Mucosa of rectum (tissue), 2 donors: Measurements from ENCODE around the gene OPA1.

ENCODE experiments used
- H3K27ac ChIP-seq, 2 donors: one replicate each; pipeline ENCODE4 v1.7.0; 2013; ENCODE audit warnings: inconsistent platforms in 2 of 2, low read depth in 2 of 2, low read length in 2 of 2
- H3K27me3 ChIP-seq, 2 donors: one replicate each; pipeline ENCODE4 v1.7.0; 2013; ENCODE audit warnings: low read length in 2 of 2; ENCODE audit not compliant: control insufficient read depth in 2 of 2, insufficient read depth in 2 of 2
- H3K36me3 ChIP-seq, 2 donors: one replicate each; pipeline ENCODE4 v1.7.0; 2013; ENCODE audit warnings: low read length in 2 of 2; ENCODE audit not compliant: control insufficient read depth in 2 of 2, insufficient read depth in 2 of 2
- H3K4me1 ChIP-seq, 2 donors: one replicate each; pipeline ENCODE4 v1.7.0; 2013; ENCODE audit warnings: low read length in 2 of 2, mild to moderate bottlenecking in 1 of 2; ENCODE audit not compliant: control insufficient read depth in 2 of 2, insufficient read depth in 2 of 2
- H3K4me3 ChIP-seq, 2 donors: one replicate each; pipeline ENCODE4 v1.7.0; 2013; ENCODE audit warnings: low read length in 2 of 2
- H3K9ac ChIP-seq, 2 donors: one replicate each; pipeline ENCODE4 v1.7.0; 2013; ENCODE audit warnings: low read length in 2 of 2, low read depth in 1 of 2, mild to moderate bottlenecking in 1 of 2
- H3K9me3 ChIP-seq, 2 donors: one replicate each; pipeline ENCODE4 v1.7.0; 2013; ENCODE audit warnings: low read length in 2 of 2; ENCODE audit not compliant: control insufficient read depth in 2 of 2
- donor health status: healthy.
- donor health status: Normal muscosa, but diverticular disease.

Gene OPA1

GRCh38 chr3:193640728-193641439 lies 47.9 kb downstream of the OPA1 start:
- no peak overlapping the region for H3K27ac ChIP-seq
- no peak overlapping the region for H3K4me3 ChIP-seq
- H3K9me3 ChIP-seq: no peaks in the 10 kb centered on the region
- H3K36me3 ChIP-seq: peaks cover 48 to 62% of the 10 kb centered on the region in 2 donors
- no peaks in the 10 kb centered on the region for H3K27me3 ChIP-seq
- no peaks in the 10 kb centered on the region for H3K4me1 ChIP-seq
- no peak overlapping the region for H3K9ac ChIP-seq

GRCh38 chr3:193641440-193641775 lies 48.4 kb downstream of the OPA1 start:
- Histone ChIP-seq H3K27me3 (no peaks in the 10 kb centered on the region), H3K9me3 (no peaks in the 10 kb centered on the region), H3K4me3 (no peak overlapping the region), H3K36me3 (peaks cover 46 to 57% of the 10 kb centered on the region in 2 donors), H3K4me1 (no peaks in the 10 kb centered on the region), H3K9ac (no peak overlapping the region), H3K27ac (no peak overlapping the region)

GRCh38 chr3:193645806-193646205 lies 52.8 kb downstream of the OPA1 start:
- H3K27me3 ChIP-seq: no peaks in the 10 kb centered on the region
- H3K27ac ChIP-seq: no peak overlapping the region
- H3K9me3 ChIP-seq: no peaks in the 10 kb centered on the region
- H3K4me1 ChIP-seq: no peaks in the 10 kb centered on the region
- H3K4me3 ChIP-seq: no peak overlapping the region
- peaks cover 55 to 65% of the 10 kb centered on the region in 2 donors for H3K36me3 ChIP-seq
- no peak overlapping the region for H3K9ac ChIP-seq

GRCh38 chr3:193648542-193649076 lies 55.6 kb downstream of the OPA1 start:
- Histone ChIP-seq H3K4me3 (no peak overlapping the region), H3K4me1 (no peaks in the 10 kb centered on the region), H3K27ac (no peak overlapping the region), H3K9me3 (no peaks in the 10 kb centered on the region), H3K27me3 (no peaks in the 10 kb centered on the region), H3K36me3 (peaks cover 51 to 52% of the 10 kb centered on the region in 2 donors), H3K9ac (no peak overlapping the region)

GRCh38 chr3:193650585-193650984 lies 57.6 kb downstream of the OPA1 start:
- no peaks in the 10 kb centered on the region for H3K4me1 ChIP-seq
- no peaks in the 10 kb centered on the region for H3K9me3 ChIP-seq
- H3K27ac ChIP-seq: no peak overlapping the region
- H3K4me3 ChIP-seq: no peak overlapping the region
- H3K36me3 ChIP-seq: peaks cover 44 to 45% of the 10 kb centered on the region in 2 donors
- H3K27me3 ChIP-seq: no peaks in the 10 kb centered on the region
- H3K9ac ChIP-seq: no peak overlapping the region

GRCh38 chr3:193655831-193656433 lies 62.9 kb downstream of the OPA1 start:
- no peak overlapping the region for H3K27ac ChIP-seq

GRCh38 chr3:193656445-193656844 lies 63.4 kb downstream of the OPA1 start:
- Histone ChIP-seq H3K36me3 (peaks cover 51% of the 10 kb centered on the region in 2 donors), H3K4me1 (no peaks in the 10 kb centered on the region), H3K9me3 (no peaks in the 10 kb centered on the region), H3K27me3 (no peaks in the 10 kb centered on the region), H3K9ac (no peak overlapping the region), H3K4me3 (no peak overlapping the region), H3K27ac (no peak overlapping the region)

More at GRCh38 chr3:193655831-193656433, 62.9 kb downstream of the OPA1 start:
- H3K4me3 ChIP-seq: no peak overlapping the region
- H3K9ac ChIP-seq: no peak overlapping the region
- no peaks in the 10 kb centered on the region for H3K9me3 ChIP-seq
- H3K36me3 ChIP-seq: peaks cover 46 to 49% of the 10 kb centered on the region in 2 donors
- no peaks in the 10 kb centered on the region for H3K4me1 ChIP-seq
- H3K27me3 ChIP-seq: no peaks in the 10 kb centered on the region

- Histone ChIP-seq H3K9ac (no peak overlapping the region), H3K36me3 (peaks cover 54% of the 10 kb centered on the region in 2 donors), H3K27ac (no peak overlapping the region), H3K9me3 (no peaks in the 10 kb centered on the region), H3K4me3 (no peak overlapping the region), H3K27me3 (no peaks in the 10 kb centered on the region), H3K4me1 (no peaks in the 10 kb centered on the region)
Measured at GRCh38 chr3:193656878-193657282, 63.9 kb downstream of the OPA1 start.

GRCh38 chr3:193660171-193660570 lies 67.2 kb downstream of the OPA1 start:
- Histone ChIP-seq H3K9me3 (no peaks in the 10 kb centered on the region), H3K4me3 (no peak overlapping the region), H3K4me1 (no peaks in the 10 kb centered on the region), H3K27me3 (no peaks in the 10 kb centered on the region), H3K27ac (no peak overlapping the region), H3K9ac (no peak overlapping the region), H3K36me3 (peaks cover 50 to 54% of the 10 kb centered on the region in 2 donors)

- H3K9me3 ChIP-seq: no peaks in the 10 kb centered on the region
- H3K27ac ChIP-seq: no peak overlapping the region
- no peak overlapping the region for H3K9ac ChIP-seq
- H3K4me3 ChIP-seq: no peak overlapping the region
- no peaks in the 10 kb centered on the region for H3K4me1 ChIP-seq
- peaks cover 46 to 59% of the 10 kb centered on the region in 2 donors for H3K36me3 ChIP-seq
- H3K27me3 ChIP-seq: no peaks in the 10 kb centered on the region
Measured at GRCh38 chr3:193660698-193661411, 67.8 kb downstream of the OPA1 start.
